NCI-H82 treated with DMSO at 0.1 percent for 48 hours (cell line): ENCODE results near the gene SLC9A7.

ENCODE experiments used
- DNase-seq: peaks from one replicate; lab custom pipeline; 2025; ENCODE audit not compliant: unreplicated experiment; lab: John Stamatoyannopoulos, UW

SLC9A7 gene

GRCh38 chrX:46611658-46612362 is 147.1 kb downstream of the SLC9A7 start:
- no peak for DNase-seq

- DNase-seq, result no peak
These were observed 148.8 kb downstream of the SLC9A7 start for GRCh38 chrX:46610070-46610658.

GRCh38 chrX:46607916-46608315 is 151.0 kb downstream of the SLC9A7 start:
- DNase-seq, result no peak

- no peak for DNase-seq
These were observed 156.3 kb downstream of the SLC9A7 start for GRCh38 chrX:46602468-46603102.

- DNase-seq, result no peak
These were observed 157.6 kb downstream of the SLC9A7 start for GRCh38 chrX:46601283-46601682.

GRCh38 chrX:46599051-46599560 is 159.8 kb downstream of the SLC9A7 start:
- no peak for DNase-seq

- DNase-seq, result no peak
These were observed 161.1 kb downstream of the SLC9A7 start for GRCh38 chrX:46597771-46598170.

GRCh38 chrX:46597208-46597607 is 161.7 kb downstream of the SLC9A7 start:
- no peak for DNase-seq

- DNase-seq, result no peak
These were observed 163.8 kb downstream of the SLC9A7 start for GRCh38 chrX:46595084-46595483.

GRCh38 chrX:46589977-46590723 is 168.8 kb downstream of the SLC9A7 start:
- DNase-seq, result no peak

- no peak for DNase-seq
These were observed 170.7 kb downstream of the SLC9A7 start for GRCh38 chrX:46588263-46588662.

GRCh38 chrX:46587753-46588171 is 171.2 kb downstream of the SLC9A7 start:
- DNase-seq, result no peak

GRCh38 chrX:46587158-46587557 is 171.8 kb downstream of the SLC9A7 start:
- DNase-seq, result no peak

GRCh38 chrX:46584736-46585135 is 174.2 kb downstream of the SLC9A7 start:
- no peak for DNase-seq

GRCh38 chrX:46582966-46583365 is 176.0 kb downstream of the SLC9A7 start:
- no peak for DNase-seq

GRCh38 chrX:46582325-46582724 is 176.6 kb downstream of the SLC9A7 start:
- DNase-seq, result no peak

- no peak for DNase-seq
These were observed 178.3 kb downstream of the SLC9A7 start for GRCh38 chrX:46580613-46581012.

GRCh38 chrX:46579250-46579649 is 179.7 kb downstream of the SLC9A7 start:
- no peak for DNase-seq

GRCh38 chrX:46577221-46578005 is 181.5 kb downstream of the SLC9A7 start:
- no peak for DNase-seq

GRCh38 chrX:46576458-46576857 is 182.5 kb downstream of the SLC9A7 start:
- DNase-seq, result no peak

GRCh38 chrX:46575991-46576392 is 182.9 kb downstream of the SLC9A7 start:
- DNase-seq, result no peak
